HUES64 (cell line): ENCODE results near the gene SIAH2.

Experiments used
- H3K27ac ChIP-seq: 2 replicates; pipeline ENCODE4 v1.7.0; 2013; ENCODE audit warnings: low read depth, low read length, inconsistent platforms
- H3K27me3 ChIP-seq: 2 replicates; pipeline ENCODE4 v1.6.1; 2013; ENCODE audit warnings: mild to moderate bottlenecking, low read length; ENCODE audit not compliant: insufficient read depth
- H3K36me3 ChIP-seq: 2 replicates; pipeline ENCODE4 v1.6.1; 2013; ENCODE audit warnings: mild to moderate bottlenecking, low read length; ENCODE audit not compliant: insufficient read depth
- H3K4me1 ChIP-seq: 2 replicates; pipeline ENCODE4 v1.6.1; 2013; ENCODE audit warnings: mild to moderate bottlenecking, low read length, moderate library complexity; ENCODE audit not compliant: insufficient read depth
- H3K4me3 ChIP-seq: 2 replicates; pipeline ENCODE4 v1.5.1; 2013; ENCODE audit warnings: mild to moderate bottlenecking, low read length, moderate library complexity
- H3K9ac ChIP-seq: 2 replicates; pipeline ENCODE4 v1.6.1; 2013; ENCODE audit warnings: mild to moderate bottlenecking, low read depth, low read length
- H3K9me3 ChIP-seq: 2 replicates; pipeline ENCODE4 v1.6.1; 2013; ENCODE audit warnings: low read depth, low read length; ENCODE audit not compliant: insufficient read depth
- WGBS: fragments of 150-250, 120-280 bp; methylation state at CpG from one replicate; pipeline ENCODE4 v1.1.7; 2013; ENCODE audit warnings: missing lambda C conversion rate; 5-methylcytosine and 5-hydroxymethylcytosine counted together

The SIAH2 gene

GRCh38 chr3:150771600-150771999 lies 8.6 kb upstream of the SIAH2 start:
- 96% methylated on average over 2 of the region's 2 CpGs for WGBS
- Histone ChIP-seq H3K4me3 (no peak overlapping the region), H3K9ac (no peak overlapping the region), H3K27me3 (no peaks in the 10 kb centered on the region), H3K4me1 (peaks cover 5% of the 10 kb centered on the region; the same call in 1 of the 2 replicates), H3K27ac (no peak overlapping the region), H3K36me3 (no peaks in the 10 kb centered on the region), H3K9me3 (no peaks in the 10 kb centered on the region)

GRCh38 chr3:150770681-150771080 lies 7.7 kb upstream of the SIAH2 start:
- H3K4me1 ChIP-seq: peaks cover 14% of the 10 kb centered on the region
- no peaks in the 10 kb centered on the region for H3K36me3 ChIP-seq
- no peak overlapping the region for H3K4me3 ChIP-seq
- H3K27me3 ChIP-seq: no peaks in the 10 kb centered on the region
- H3K9ac ChIP-seq: no peak overlapping the region
- no peak overlapping the region for H3K27ac ChIP-seq
- 92% methylated on average over 3 of the region's 3 CpGs for WGBS
- no peaks in the 10 kb centered on the region for H3K9me3 ChIP-seq

- H3K27me3 ChIP-seq: peaks cover 27% of the 10 kb centered on the region
- 74% methylated on average over 3 of the region's 3 CpGs for WGBS
Observed at GRCh38 chr3:150766742-150767141, 3.8 kb upstream of the SIAH2 start.

GRCh38 chr3:150765949-150766720 lies 3.2 kb upstream of the SIAH2 start:
- no peaks in the 10 kb centered on the region for H3K36me3 ChIP-seq
- no peaks in the 10 kb centered on the region for H3K9me3 ChIP-seq
- peaks cover 33% of the 10 kb centered on the region for H3K27me3 ChIP-seq
- H3K9ac ChIP-seq: no peak overlapping the region
- peaks cover 29% of the 10 kb centered on the region for H3K4me1 ChIP-seq
- no peak overlapping the region for H3K27ac ChIP-seq
- WGBS: 41% methylated on average over 7 of the region's 8 CpGs
- H3K4me3 ChIP-seq: no peak overlapping the region

More at GRCh38 chr3:150766742-150767141, 3.8 kb upstream of the SIAH2 start:
- Histone ChIP-seq H3K4me3 (no peak overlapping the region), H3K27ac (no peak overlapping the region), H3K36me3 (no peaks in the 10 kb centered on the region), H3K9me3 (no peaks in the 10 kb centered on the region), H3K9ac (no peak overlapping the region), H3K4me1 (peaks cover 25% of the 10 kb centered on the region)

- Histone ChIP-seq H3K9me3 (no peaks in the 10 kb centered on the region), H3K27me3 (peaks cover 36% of the 10 kb centered on the region), H3K4me1 (peaks cover 31% of the 10 kb centered on the region), H3K9ac (no peak overlapping the region), H3K4me3 (no peak overlapping the region), H3K36me3 (no peaks in the 10 kb centered on the region), H3K27ac (no peak overlapping the region)
- 96% methylated on average over 2 of the region's 2 CpGs for WGBS
Observed at GRCh38 chr3:150764967-150765366, 2.0 kb upstream of the SIAH2 start.

- 71% methylated on average over 5 of the region's 5 CpGs for WGBS
- Histone ChIP-seq H3K27me3 (peaks cover 36% of the 10 kb centered on the region), H3K9ac (no peak overlapping the region), H3K4me3 (no peak overlapping the region), H3K27ac (no peak overlapping the region), H3K4me1 (peaks cover 31% of the 10 kb centered on the region), H3K36me3 (no peaks in the 10 kb centered on the region), H3K9me3 (no peaks in the 10 kb centered on the region)
Observed at GRCh38 chr3:150764566-150764965, 1.6 kb upstream of the SIAH2 start.

GRCh38 chr3:150763841-150764483 lies 993 bp upstream of the SIAH2 start:
- Histone ChIP-seq H3K9ac (peak overlapping the region; percentile 74), H3K36me3 (peaks cover 6% of the 10 kb centered on the region; the same call in 1 of the 2 replicates), H3K27me3 (peaks cover 36% of the 10 kb centered on the region), H3K27ac (no peak overlapping the region), H3K4me3 (peak overlapping the region; percentile 76), H3K9me3 (no peaks in the 10 kb centered on the region), H3K4me1 (peaks cover 31% of the 10 kb centered on the region)
- WGBS: 7% methylated on average over 26 of the region's 27 CpGs

GRCh38 chr3:150762662-150763121 lies 277 bp downstream of the SIAH2 start:
- peak overlapping the region; percentile 76 for H3K4me3 ChIP-seq
- H3K27ac ChIP-seq: no peak overlapping the region
- H3K4me1 ChIP-seq: peaks cover 31% of the 10 kb centered on the region
- peaks cover 6% of the 10 kb centered on the region; the same call in 1 of the 2 replicates for H3K36me3 ChIP-seq
- under 1% methylated on average over 76 of the region's 76 CpGs for WGBS
- H3K9ac ChIP-seq: peak overlapping the region; percentile 74
- peaks cover 36% of the 10 kb centered on the region for H3K27me3 ChIP-seq
- no peaks in the 10 kb centered on the region for H3K9me3 ChIP-seq

- Histone ChIP-seq H3K9me3 (no peaks in the 10 kb centered on the region), H3K27me3 (peaks cover 36% of the 10 kb centered on the region), H3K4me3 (peak overlapping the region; percentile 76), H3K4me1 (peaks cover 31% of the 10 kb centered on the region), H3K27ac (no peak overlapping the region), H3K36me3 (peaks cover 6% of the 10 kb centered on the region; the same call in 1 of the 2 replicates), H3K9ac (peak overlapping the region; percentile 74)
- under 1% methylated on average over 46 of the region's 48 CpGs for WGBS
Observed at GRCh38 chr3:150761831-150762661, 923 bp downstream of the SIAH2 start.

- no peak overlapping the region for H3K9ac ChIP-seq
- no peaks in the 10 kb centered on the region for H3K9me3 ChIP-seq
- H3K27me3 ChIP-seq: peaks cover 36% of the 10 kb centered on the region
- peaks cover 16% of the 10 kb centered on the region for H3K4me1 ChIP-seq
- 88% methylated on average over 6 of the region's 6 CpGs for WGBS
- H3K36me3 ChIP-seq: peaks cover 6% of the 10 kb centered on the region; the same call in 1 of the 2 replicates
- no peak overlapping the region for H3K27ac ChIP-seq
- H3K4me3 ChIP-seq: peak overlapping the region; percentile 76; the same call in 1 of the 2 replicates
Observed at GRCh38 chr3:150760431-150761200, 2.4 kb downstream of the SIAH2 start.
